IMR-90 (cell line): ENCODE data around the gene DPH2.

Experiments used
- BHLHE40 ChIP-seq: fragments of 150-350 bp; IDR thresholded peaks from 2 replicates; pipeline ENCODE4 v1.6.1; 2016; ENCODE audit warnings: mild to moderate bottlenecking, low read depth, low read length
- CEBPB ChIP-seq: IDR thresholded peaks from 2 replicates; pipeline ENCODE4 v1.6.1; 2012; ENCODE audit warnings: low read depth, low read length, improper control_type of control experiment
- CTCF ChIP-seq: conservative IDR thresholded peaks from 2 replicates; pipeline ENCODE4 v1.5.1; 2012; ENCODE audit warnings: mild to moderate bottlenecking, low read depth, low read length, improper control_type of control experiment
- ELK1 ChIP-seq: fragments of 150-350 bp; IDR thresholded peaks from 2 replicates; pipeline ENCODE4 v1.6.1; 2016; ENCODE audit warnings: low read depth, mild to moderate bottlenecking, low read length, moderate library complexity, borderline replicate concordance
- MAFK ChIP-seq: IDR thresholded peaks from 2 replicates; pipeline ENCODE4 v1.6.1; 2012; ENCODE audit warnings: low read depth, low read length, improper control_type of control experiment
- MAZ ChIP-seq: IDR thresholded peaks from 2 replicates; pipeline ENCODE4 v1.6.1; 2012; ENCODE audit warnings: low read depth, mild to moderate bottlenecking, low read length, improper control_type of control experiment, moderate library complexity, borderline replicate concordance
- MXI1 ChIP-seq: IDR thresholded peaks from 2 replicates; pipeline ENCODE4 v1.6.1; 2012; ENCODE audit warnings: low read depth, mild to moderate bottlenecking, low read length, moderate library complexity, borderline replicate concordance
- NFE2L2 ChIP-seq: fragments of 150-350 bp; IDR thresholded peaks from 2 replicates; pipeline ENCODE4 v1.6.1; 2016; ENCODE audit warnings: low read depth, mild to moderate bottlenecking, low read length
- POLR2A ChIP-seq: IDR thresholded peaks from 2 replicates; pipeline ENCODE4 v1.6.1; 2012; ENCODE audit warnings: mild to moderate bottlenecking, low read depth, low read length
- RAD21 ChIP-seq: IDR thresholded peaks from 2 replicates; pipeline ENCODE4 v1.6.1; 2012; ENCODE audit warnings: low read length, improper control_type of control experiment
- RCOR1 ChIP-seq: IDR thresholded peaks from 2 replicates; pipeline ENCODE4 v1.6.1; 2012; ENCODE audit warnings: mild to moderate bottlenecking, low read length, improper control_type of control experiment; ENCODE audit not compliant: insufficient replicate concordance
- RFX5 ChIP-seq: IDR thresholded peaks from 2 replicates; pipeline ENCODE4 v1.8.0; 2012; ENCODE audit warnings: low read depth, mild to moderate bottlenecking, low read length, moderate library complexity
- SMC3 ChIP-seq: fragments of 150-350 bp; IDR thresholded peaks from 2 replicates; pipeline ENCODE4 v1.6.1; 2016; ENCODE audit warnings: low read depth, mild to moderate bottlenecking, antibody characterized with exemption, low read length, moderate library complexity
- USF2 ChIP-seq: fragments of 150-350 bp; IDR thresholded peaks from 2 replicates; pipeline ENCODE4 v1.6.1; 2017; ENCODE audit warnings: mild to moderate bottlenecking, antibody characterized with exemption, low read length, low read depth

GRCh38 chr1:43969746-43970466 lies at the start of gene DPH2:
- TF ChIP-seq CTCF (no peak; the same call in 1 of the 2 replicates), RAD21 (no peak), NFE2L2 (no peak), POLR2A (no peak), CEBPB (no peak), RFX5 (no peak), RCOR1 (no peak), MXI1 (peak; percentile 99), MAZ (0 out of 2 replicates have a peak, but pooled peaks have one; percentile 22), ELK1 (no peak), USF2 (peak; percentile 79), MAFK (no peak), BHLHE40 (no peak), SMC3 (no peak)
